ENCODE data around the gene PSMB7.
A peak's percentile ranks its signal among the peaks of the same experiment; 100 is the strongest.

The PSMB7 gene

DNA sequence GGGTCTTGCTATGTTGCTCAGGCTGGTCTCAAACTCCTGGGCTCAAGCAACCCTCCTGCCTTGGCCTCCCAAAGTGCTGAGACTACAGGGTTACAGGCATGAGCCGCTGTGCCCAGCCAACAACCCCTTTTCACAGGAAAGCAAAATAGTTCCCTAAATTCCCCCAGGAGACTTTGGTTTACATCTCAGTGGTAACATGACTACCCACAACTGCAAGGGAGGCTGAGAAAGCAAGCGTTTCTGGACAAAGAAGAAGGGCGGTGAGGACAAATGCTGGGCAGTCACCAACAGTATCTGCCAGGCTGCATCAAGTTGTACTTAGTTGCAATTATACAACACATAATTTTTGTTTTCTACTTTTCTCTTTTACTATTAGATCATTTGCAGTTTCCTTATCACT, 27.6 kb upstream of the PSMB7 start:
- no peak overlapping the region for H3K4me2 ChIP-seq (ENCODE audit: low read length, poor library complexity, severe bottlenecking)
- H3K14ac ChIP-seq (ENCODE audit: low read length in 2 of 2): no peak overlapping the region
- H3K4me1 ChIP-seq (ENCODE audit: control insufficient read depth, insufficient read depth, low read depth, low read length): no peaks in the 10 kb centered on the region
- H3K9me3 ChIP-seq (ENCODE audit: control insufficient read depth, low read length): peaks cover 18% of the 10 kb centered on the region
- H3K36me3 ChIP-seq (ENCODE audit: control insufficient read depth in 1 of 2, insufficient read depth in 2 of 2, low read depth in 1 of 2, low read length in 2 of 2): no peaks in the 10 kb centered on the region
- H2BK5ac ChIP-seq (ENCODE audit: low read depth, low read length, poor library complexity, severe bottlenecking): no peak overlapping the region
- H2BK120ac ChIP-seq (ENCODE audit: low read depth, low read length): no peak overlapping the region
- H2AFZ ChIP-seq (ENCODE audit: low read depth, low read length): no peak overlapping the region
- H3K4ac ChIP-seq (ENCODE audit: low read depth in 1 of 2, low read length in 2 of 2): no peak overlapping the region
- H4K8ac ChIP-seq (ENCODE audit: low read length): no peak overlapping the region
- no peak overlapping the region for H3K9ac ChIP-seq (ENCODE audit: low read length)
- H3K27me3 ChIP-seq (ENCODE audit: control insufficient read depth in 1 of 2, insufficient read depth in 1 of 2, low read length in 2 of 2): peaks cover 8 to 30% of the 10 kb centered on the region in 2 experiments
- H2BK15ac ChIP-seq (ENCODE audit: low read depth, poor library complexity, severe bottlenecking): no peak overlapping the region
- H3K27ac ChIP-seq (ENCODE audit: low read length, poor library complexity, severe bottlenecking): no peak overlapping the region
- no peak overlapping the region for H4K91ac ChIP-seq (ENCODE audit: low read length)
- no peak overlapping the region for H3K18ac ChIP-seq (ENCODE audit: low read depth in 1 of 2, low read length in 2 of 2)
- no peak for DNase-seq
- H2BK12ac ChIP-seq (ENCODE audit: low read length in 2 of 2): no peak overlapping the region
- H3K4me3 ChIP-seq (ENCODE audit: insufficient read depth in 1 of 2, low read depth in 1 of 2, low read length in 2 of 2): no peak overlapping the region
- H2AK5ac ChIP-seq (ENCODE audit: low read length, severe bottlenecking): no peak overlapping the region
- no peak overlapping the region for H3K23ac ChIP-seq (ENCODE audit: low read length in 2 of 2)
- WGBS: 87% methylated on average over 3 of the region's 3 CpGs
- no peaks in the 10 kb centered on the region for H3K79me1 ChIP-seq (replicated peaks; ENCODE audit: low read length, poor library complexity, severe bottlenecking)

DNA sequence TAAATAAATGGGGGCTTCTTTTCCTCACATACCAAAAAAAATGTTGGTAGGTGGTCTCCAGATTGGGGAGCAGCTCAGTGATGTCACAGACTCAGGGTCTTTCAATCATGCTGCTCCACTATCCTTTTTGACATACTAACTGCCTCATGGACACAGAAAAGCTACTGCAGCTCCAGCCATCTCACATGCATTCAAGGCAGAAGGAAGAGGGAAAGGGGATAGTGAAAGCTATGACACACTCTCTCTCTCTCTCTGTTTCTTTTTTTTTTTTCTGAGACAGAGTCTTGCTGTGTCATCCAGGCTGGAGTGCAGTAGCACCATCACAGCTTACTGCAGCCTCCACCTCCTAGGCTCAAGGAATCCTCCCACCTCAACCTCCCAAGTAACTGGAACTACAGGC, 27.1 kb upstream of the PSMB7 start:
- Histone ChIP-seq H4K8ac (ENCODE audit: low read length) (no peak overlapping the region), H3K14ac (ENCODE audit: low read length in 2 of 2) (no peak overlapping the region), H3K27me3 (ENCODE audit: control insufficient read depth in 1 of 2, insufficient read depth in 1 of 2, low read length in 2 of 2) (peaks cover 8 to 31% of the 10 kb centered on the region in 2 experiments), H3K4me1 (ENCODE audit: control insufficient read depth, insufficient read depth, low read depth, low read length) (no peaks in the 10 kb centered on the region), H3K23ac (ENCODE audit: low read length in 2 of 2) (no peak overlapping the region), H3K36me3 (ENCODE audit: control insufficient read depth in 1 of 2, insufficient read depth in 2 of 2, low read depth in 1 of 2, low read length in 2 of 2) (no peaks in the 10 kb centered on the region), H2BK12ac (ENCODE audit: low read length in 2 of 2) (no peak overlapping the region), H3K9me3 (ENCODE audit: control insufficient read depth, low read length) (peaks cover 18% of the 10 kb centered on the region), H3K4ac (ENCODE audit: low read depth in 1 of 2, low read length in 2 of 2) (no peak overlapping the region), H3K4me3 (ENCODE audit: insufficient read depth in 1 of 2, low read depth in 1 of 2, low read length in 2 of 2) (no peak overlapping the region), H3K79me1 (replicated peaks; ENCODE audit: low read length, poor library complexity, severe bottlenecking) (no peaks in the 10 kb centered on the region), H2BK5ac (ENCODE audit: low read depth, low read length, poor library complexity, severe bottlenecking) (no peak overlapping the region), H2BK15ac (ENCODE audit: low read depth, poor library complexity, severe bottlenecking) (no peak overlapping the region), H2AK5ac (ENCODE audit: low read length, severe bottlenecking) (no peak overlapping the region), H3K18ac (ENCODE audit: low read depth in 1 of 2, low read length in 2 of 2) (no peak overlapping the region), H3K4me2 (ENCODE audit: low read length, poor library complexity, severe bottlenecking) (no peak overlapping the region), H2AFZ (ENCODE audit: low read depth, low read length) (no peak overlapping the region), H2BK120ac (ENCODE audit: low read depth, low read length) (no peak overlapping the region), H3K9ac (ENCODE audit: low read length) (no peak overlapping the region), H4K91ac (ENCODE audit: low read length) (no peak overlapping the region), H3K27ac (ENCODE audit: low read length, poor library complexity, severe bottlenecking) (no peak overlapping the region)
- DNase-seq: no peak

DNA sequence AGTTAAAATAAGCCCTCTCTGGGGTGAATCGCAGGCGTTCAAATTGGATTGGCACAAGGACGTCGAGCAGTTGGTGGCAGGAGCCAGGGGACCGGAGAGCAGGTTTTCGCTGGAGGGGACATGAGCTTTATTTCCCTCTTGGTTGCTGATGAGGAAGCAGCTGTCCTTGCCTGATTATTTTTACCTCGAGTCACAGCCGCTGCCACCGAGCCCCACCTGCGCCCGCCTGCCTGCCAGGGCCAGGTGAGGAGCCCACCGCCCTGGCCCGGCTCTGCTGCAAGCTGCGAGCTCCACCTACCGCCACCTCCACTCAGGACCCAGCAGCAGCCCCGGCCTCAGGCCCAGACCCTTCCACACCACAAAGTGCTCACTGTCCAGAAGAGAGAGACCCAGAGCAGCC, 26.0 kb upstream of the PSMB7 start:
- Histone ChIP-seq H3K4me1 (ENCODE audit: control insufficient read depth, insufficient read depth, low read depth, low read length) (no peaks in the 10 kb centered on the region), H3K14ac (ENCODE audit: low read length in 2 of 2) (no peak overlapping the region), H4K8ac (ENCODE audit: low read length) (no peak overlapping the region), H2BK120ac (ENCODE audit: low read depth, low read length) (no peak overlapping the region), H2BK5ac (ENCODE audit: low read depth, low read length, poor library complexity, severe bottlenecking) (no peak overlapping the region), H3K79me1 (replicated peaks; ENCODE audit: low read length, poor library complexity, severe bottlenecking) (no peaks in the 10 kb centered on the region), H3K18ac (ENCODE audit: low read depth in 1 of 2, low read length in 2 of 2) (no peak overlapping the region), H2AFZ (ENCODE audit: low read depth, low read length) (no peak overlapping the region), H4K91ac (ENCODE audit: low read length) (no peak overlapping the region), H3K27ac (ENCODE audit: low read length, poor library complexity, severe bottlenecking) (no peak overlapping the region), H2BK12ac (ENCODE audit: low read length in 2 of 2) (no peak overlapping the region), H2AK5ac (ENCODE audit: low read length, severe bottlenecking) (no peak overlapping the region), H3K36me3 (ENCODE audit: control insufficient read depth in 1 of 2, insufficient read depth in 2 of 2, low read depth in 1 of 2, low read length in 2 of 2) (no peaks in the 10 kb centered on the region), H3K4me3 (ENCODE audit: insufficient read depth in 1 of 2, low read depth in 1 of 2, low read length in 2 of 2) (peak overlapping the region in 1 of 2 experiments; percentile 16), H2BK15ac (ENCODE audit: low read depth, poor library complexity, severe bottlenecking) (no peak overlapping the region), H3K23ac (ENCODE audit: low read length in 2 of 2) (no peak overlapping the region), H3K4me2 (ENCODE audit: low read length, poor library complexity, severe bottlenecking) (no peak overlapping the region), H3K9ac (ENCODE audit: low read length) (no peak overlapping the region), H3K9me3 (ENCODE audit: control insufficient read depth, low read length) (peaks cover 18% of the 10 kb centered on the region), H3K4ac (ENCODE audit: low read depth in 1 of 2, low read length in 2 of 2) (no peak overlapping the region), H3K27me3 (ENCODE audit: control insufficient read depth in 1 of 2, insufficient read depth in 1 of 2, low read length in 2 of 2) (peaks cover 8 to 27% of the 10 kb centered on the region in 2 experiments)
- WGBS: 88% methylated on average over 14 of the region's 16 CpGs
- DNase-seq: no peak

DNA sequence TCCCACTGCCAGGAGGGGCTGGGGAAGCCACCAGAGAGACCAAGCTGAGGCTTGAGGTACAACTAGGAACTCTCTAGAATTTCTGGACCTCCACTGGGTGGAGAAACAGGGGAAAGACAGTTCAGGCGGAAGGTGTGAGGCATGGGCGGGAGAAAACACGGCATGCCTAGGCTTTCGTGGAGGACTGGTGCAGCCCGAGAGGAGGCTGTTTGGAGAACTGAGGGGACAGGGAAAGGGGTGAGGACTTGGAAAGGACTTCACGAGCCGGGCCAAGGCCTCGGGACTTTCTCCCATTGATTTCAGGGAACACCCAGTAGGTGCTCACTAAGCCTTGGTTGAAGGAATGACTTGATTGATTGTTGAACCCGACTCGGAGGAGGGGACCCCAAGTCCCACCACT, 25.5 kb upstream of the PSMB7 start:
- no peak overlapping the region for H2BK5ac ChIP-seq (ENCODE audit: low read depth, low read length, poor library complexity, severe bottlenecking)
- H3K4ac ChIP-seq (ENCODE audit: low read depth in 1 of 2, low read length in 2 of 2): no peak overlapping the region
- DNase-seq: no peak
- no peak overlapping the region for H4K8ac ChIP-seq (ENCODE audit: low read length)
- H3K4me1 ChIP-seq (ENCODE audit: control insufficient read depth, insufficient read depth, low read depth, low read length): no peaks in the 10 kb centered on the region
- H2BK120ac ChIP-seq (ENCODE audit: low read depth, low read length): no peak overlapping the region
- WGBS: 72% methylated on average over 9 of the region's 10 CpGs
- H2BK15ac ChIP-seq (ENCODE audit: low read depth, poor library complexity, severe bottlenecking): no peak overlapping the region
- no peak overlapping the region for H4K91ac ChIP-seq (ENCODE audit: low read length)
- H3K9ac ChIP-seq (ENCODE audit: low read length): no peak overlapping the region
- no peak overlapping the region for H3K4me3 ChIP-seq (ENCODE audit: insufficient read depth in 1 of 2, low read depth in 1 of 2, low read length in 2 of 2)
- H3K9me3 ChIP-seq (ENCODE audit: control insufficient read depth, low read length): peaks cover 18% of the 10 kb centered on the region
- H3K27me3 ChIP-seq (ENCODE audit: control insufficient read depth in 1 of 2, insufficient read depth in 1 of 2, low read length in 2 of 2): peaks cover 8 to 23% of the 10 kb centered on the region in 2 experiments
- H3K79me1 ChIP-seq (replicated peaks; ENCODE audit: low read length, poor library complexity, severe bottlenecking): no peaks in the 10 kb centered on the region
- H2AK5ac ChIP-seq (ENCODE audit: low read length, severe bottlenecking): no peak overlapping the region
- no peak overlapping the region for H3K18ac ChIP-seq (ENCODE audit: low read depth in 1 of 2, low read length in 2 of 2)
- H3K14ac ChIP-seq (ENCODE audit: low read length in 2 of 2): no peak overlapping the region
- H3K23ac ChIP-seq (ENCODE audit: low read length in 2 of 2): peak overlapping the region in 1 of 2 experiments; percentile 59
- H3K27ac ChIP-seq (ENCODE audit: low read length, poor library complexity, severe bottlenecking): no peak overlapping the region
- no peak overlapping the region for H2BK12ac ChIP-seq (ENCODE audit: low read length in 2 of 2)
- H3K4me2 ChIP-seq (ENCODE audit: low read length, poor library complexity, severe bottlenecking): no peak overlapping the region
- no peak overlapping the region for H2AFZ ChIP-seq (ENCODE audit: low read depth, low read length)
- H3K36me3 ChIP-seq (ENCODE audit: control insufficient read depth in 1 of 2, insufficient read depth in 2 of 2, low read depth in 1 of 2, low read length in 2 of 2): no peaks in the 10 kb centered on the region

All from mesenchymal stem cell (in vitro differentiated cells and primary cell).